ENCODE results near the gene GNG12.

The GNG12 gene

GRCh38 chr1:67719329-67720196 lies 113.7 kb downstream of the GNG12 start:
- CTCF ChIA-PET = interaction anchor here (0.7 to 1.7 kb wide), 9 partner anchors 10 to 505 kb away, joined by 3 to 5 read pairs (median 3); no protein-coding TSS in a partner anchor
- POLR2A ChIA-PET = interaction anchor here (1.1 kb wide), 1 partner anchor 12 kb away, joined by 4 read pairs; no protein-coding TSS in a partner anchor
- no peak for DNase-seq (ENCODE audit: extremely low spot score)

GRCh38 chr1:67717876-67718275 lies 115.4 kb downstream of the GNG12 start:
- ChIA-PET POLR2A (no interaction called here), CTCF (interaction anchor here (1.0 to 1.7 kb wide), 3 partner anchors 12 to 140 kb away, joined by 3 to 5 read pairs (median 3); no protein-coding TSS in a partner anchor)
- DNase-seq (ENCODE audit: extremely low spot score) = no peak
- TF ChIP-seq CTCF (IDR thresholded peaks at IDR 0.05; ENCODE audit: control extremely low read depth, extremely low read depth, low read depth, missing control alignments) = no peak

More at GRCh38 chr1:67719329-67720196, 113.7 kb downstream of the GNG12 start:
- TF ChIP-seq CTCF (IDR thresholded peaks at IDR 0.05; ENCODE audit: control extremely low read depth, extremely low read depth, low read depth, missing control alignments) = no peak

- ChIA-PET CTCF (no interaction called here), POLR2A (no interaction called here)
- no peak for DNase-seq (ENCODE audit: extremely low spot score)
- TF ChIP-seq CTCF (IDR thresholded peaks at IDR 0.05; ENCODE audit: control extremely low read depth, extremely low read depth, low read depth, missing control alignments) = no peak
Measured at GRCh38 chr1:67716800-67717199, 116.5 kb downstream of the GNG12 start.

- ChIA-PET CTCF (interaction anchor here (1.1 to 1.8 kb wide), 6 partner anchors 12 to 50 kb away, joined by 4 to 5 read pairs (median 4); no protein-coding TSS in a partner anchor), POLR2A (no interaction called here)
- TF ChIP-seq CTCF (IDR thresholded peaks at IDR 0.05; ENCODE audit: control extremely low read depth, extremely low read depth, low read depth, missing control alignments) = no peak
- DNase-seq (ENCODE audit: extremely low spot score) = no peak
Measured at GRCh38 chr1:67715819-67716218, 117.4 kb downstream of the GNG12 start.

GRCh38 chr1:67713057-67713846 lies 120.0 kb downstream of the GNG12 start:
- no peak for TF ChIP-seq CTCF (IDR thresholded peaks at IDR 0.05; ENCODE audit: control extremely low read depth, extremely low read depth, low read depth, missing control alignments)
- ChIA-PET CTCF (interaction anchor here (1.4 to 2.1 kb wide), 2 partner anchors 10 to 13 kb away, joined by 3 to 6 read pairs; no protein-coding TSS in a partner anchor), POLR2A (interaction anchor here (1.7 kb wide), 1 partner anchor 28 kb away, joined by 5 read pairs; the partner anchor contains the start of gene GADD45A)
- DNase-seq (ENCODE audit: extremely low spot score) = no peak

GRCh38 chr1:67711855-67712212 lies 121.4 kb downstream of the GNG12 start:
- no peak for TF ChIP-seq CTCF (IDR thresholded peaks at IDR 0.05; ENCODE audit: control extremely low read depth, extremely low read depth, low read depth, missing control alignments)
- DNase-seq (ENCODE audit: extremely low spot score) = no peak
- CTCF ChIA-PET = interaction anchor here (0.8 to 2.1 kb wide), 10 partner anchors 8 to 150 kb away, joined by 3 to 6 read pairs (median 4); no protein-coding TSS in a partner anchor
- POLR2A ChIA-PET = interaction anchor here (1.7 kb wide), 1 partner anchor 27 kb away, joined by 5 read pairs; the partner anchor contains the start of gene GADD45A
